ENCODE measurements around the gene CARD19.
"Not testable (repeated sequence)": the region's sequence is repeated elsewhere in the genome, so short reads cannot be mapped to it uniquely, and the experiment has no call there.

CARD19 gene

DNA sequence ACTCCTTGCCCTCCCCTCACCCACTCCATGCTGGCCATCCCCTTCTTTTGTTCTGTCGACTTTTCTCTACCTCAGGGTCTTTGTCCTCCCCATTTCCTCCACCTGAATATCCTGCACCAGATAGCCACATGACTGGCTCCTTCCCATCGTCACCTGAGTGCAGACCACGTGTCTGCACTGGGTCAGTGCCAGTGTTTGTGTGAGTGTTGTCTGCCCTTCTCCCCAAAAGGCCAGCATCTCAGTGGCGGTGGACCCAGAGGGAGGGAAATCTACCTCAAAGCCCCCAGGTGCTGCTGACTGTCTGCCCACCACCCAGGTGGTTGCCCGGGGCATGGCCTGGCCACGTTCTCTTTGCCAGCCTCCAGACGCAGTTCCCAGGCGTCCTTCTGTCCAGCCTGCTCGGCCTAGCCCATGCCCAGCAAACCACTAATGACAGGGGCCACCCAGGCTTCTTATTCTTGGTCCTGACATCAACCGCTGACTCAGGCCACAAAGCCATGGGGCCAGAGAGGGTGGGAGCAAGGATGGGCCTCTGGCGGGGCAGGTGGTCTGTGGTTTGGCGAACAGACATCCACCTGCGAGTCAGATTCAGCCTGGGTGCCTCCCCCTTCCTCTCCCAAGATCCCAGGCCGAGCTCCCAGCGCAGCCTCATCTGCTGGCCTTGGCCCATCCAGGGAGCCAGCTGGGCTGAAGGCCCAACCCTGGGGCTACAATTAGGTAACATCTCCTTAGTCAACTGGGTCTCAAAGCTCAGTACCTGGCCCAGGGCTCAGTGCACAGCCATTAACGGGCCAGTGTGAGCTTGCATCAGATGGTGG lies 43.6 kb downstream of the CARD19 start:
- H3K27ac Mint-ChIP-seq, result peak overlapping the region; percentile 81
- ATAC-seq (replicated peaks), result no peak
- DNase-seq, result no peak
- H3K4me3 Mint-ChIP-seq, result no peak overlapping the region
- H3K4me1 Mint-ChIP-seq, result peaks cover 47 to 78% of the 10 kb centered on the region in 2 donors
- peaks cover 0 to 4% of the 10 kb centered on the region in 2 donors for H3K27me3 Mint-ChIP-seq
- H3K36me3 Mint-ChIP-seq, result peaks cover 4 to 13% of the 10 kb centered on the region in 2 donors
- H3K9me3 Mint-ChIP-seq, result peaks cover 0 to 4% of the 10 kb centered on the region in 2 donors

DNA sequence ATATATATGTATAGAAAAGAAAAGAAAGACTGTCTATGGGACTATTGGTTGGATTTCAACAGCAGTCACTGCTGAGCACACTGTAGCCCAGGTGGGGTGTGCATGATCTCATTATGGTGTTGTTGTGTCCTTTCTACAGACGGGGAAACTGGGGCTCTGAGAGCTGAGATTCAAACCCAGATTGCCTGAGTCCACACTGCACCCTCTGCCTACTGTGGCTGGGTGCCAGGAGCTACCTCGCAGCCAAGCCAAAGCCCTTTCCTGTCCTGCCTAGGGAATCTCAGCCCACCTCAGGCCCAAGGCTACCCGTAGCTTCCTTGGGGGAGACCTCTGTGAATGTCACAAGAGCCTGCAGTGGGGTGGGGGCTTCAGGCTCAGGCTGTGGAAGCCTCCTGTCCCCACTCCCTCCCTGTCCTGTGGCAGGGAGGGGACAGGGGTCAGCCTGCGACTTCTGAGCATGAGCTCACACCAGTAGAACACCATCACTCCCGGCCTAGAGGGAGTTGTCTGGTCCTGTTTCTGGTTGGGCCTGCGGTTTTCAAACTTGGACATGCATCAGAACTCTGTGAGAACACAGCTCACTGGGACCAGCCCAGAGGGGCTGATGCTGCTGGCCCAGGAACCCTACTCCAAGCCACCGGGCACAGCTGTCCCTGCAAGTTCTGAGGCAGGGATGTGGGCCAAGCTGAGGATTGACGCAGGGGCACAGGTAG lies 45.9 kb downstream of the CARD19 start:
- Mint-ChIP-seq H3K9me3 (peaks cover 4 to 8% of the 10 kb centered on the region in 2 donors), H3K27me3 (peaks cover 0 to 4% of the 10 kb centered on the region in 2 donors), H3K27ac (no peak overlapping the region), H3K4me3 (no peak overlapping the region), H3K4me1 (peaks cover 37 to 68% of the 10 kb centered on the region in 2 donors), H3K36me3 (peaks cover 10 to 18% of the 10 kb centered on the region in 2 donors)
- DNase-seq, result no peak
- no peak for ATAC-seq (replicated peaks)

DNA sequence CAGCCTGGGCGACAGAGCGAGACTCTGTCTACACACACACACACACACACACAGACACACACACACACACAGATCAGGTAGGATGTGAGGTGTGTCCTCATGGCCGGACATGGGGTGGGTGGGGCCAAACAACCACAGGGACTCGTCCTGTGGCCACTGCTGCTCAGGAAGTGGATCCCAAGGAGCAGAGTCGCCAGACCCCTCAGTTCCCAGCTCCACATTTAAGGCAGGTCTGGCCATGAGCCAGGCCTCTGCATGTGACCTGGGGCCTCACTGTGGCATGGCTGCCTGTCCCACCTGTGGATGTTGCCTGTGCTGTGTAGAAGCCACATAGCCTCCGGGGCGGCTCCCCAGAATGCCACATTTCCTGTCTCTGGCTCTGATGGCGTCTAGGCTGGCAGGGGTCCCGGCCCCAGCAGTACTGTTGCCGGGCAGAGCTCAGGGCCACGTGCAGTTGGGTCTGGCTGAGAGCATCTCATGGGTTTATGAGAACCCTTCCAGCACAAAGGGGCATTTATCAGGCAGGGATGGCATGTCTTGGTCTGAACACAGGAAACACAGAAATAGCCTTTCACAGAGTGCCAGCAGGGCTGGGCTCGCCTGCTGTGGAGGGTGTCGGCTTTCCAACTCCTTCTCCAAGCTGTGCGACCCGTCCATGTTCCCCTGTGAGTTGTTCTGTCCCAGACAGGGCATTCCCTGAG lies 48.0 kb downstream of the CARD19 start:
- DNase-seq (no peak), ATAC-seq (replicated peaks) (peak; percentile 59 to 64)
- Mint-ChIP-seq H3K4me3 (no peak overlapping the region), H3K4me1 (peaks cover 20 to 53% of the 10 kb centered on the region in 2 donors), H3K27ac (peak overlapping the region; percentile 81), H3K9me3 (peaks cover 5% of the 10 kb centered on the region in 2 donors), H3K27me3 (peaks cover 0 to 4% of the 10 kb centered on the region in 2 donors), H3K36me3 (peaks cover 7 to 24% of the 10 kb centered on the region in 2 donors)

DNA sequence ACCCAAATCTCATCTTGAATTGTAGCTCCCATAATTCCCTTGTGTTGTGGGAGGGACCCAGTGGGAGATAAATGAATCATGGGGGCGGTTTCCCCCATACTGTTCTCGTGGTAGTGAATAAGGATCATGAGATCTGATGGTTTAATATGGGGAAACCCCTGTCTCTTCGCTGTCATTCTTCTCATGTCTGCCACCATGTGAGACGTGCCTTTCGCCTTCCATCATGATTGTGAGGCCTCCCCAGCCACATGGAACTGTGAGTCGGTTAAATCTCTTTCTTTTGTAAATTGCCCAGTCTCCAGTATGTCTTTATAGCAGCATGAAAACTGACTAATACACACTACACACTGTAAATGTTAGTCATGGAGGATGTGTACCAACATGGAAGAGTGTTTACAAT lies 50.7 kb downstream of the CARD19 start:
- not testable (repeated sequence) for H3K4me3 Mint-ChIP-seq, H3K9me3 Mint-ChIP-seq, DNase-seq, H3K27me3 Mint-ChIP-seq
- Mint-ChIP-seq H3K36me3 (peaks cover 7 to 19% of the 10 kb centered on the region in 2 donors), H3K27ac (peak overlapping the region; percentile 63), H3K4me1 (peaks cover 17 to 37% of the 10 kb centered on the region in 2 donors)
- peak in 1 of 2 donors; percentile 41 for ATAC-seq (replicated peaks)

DNA sequence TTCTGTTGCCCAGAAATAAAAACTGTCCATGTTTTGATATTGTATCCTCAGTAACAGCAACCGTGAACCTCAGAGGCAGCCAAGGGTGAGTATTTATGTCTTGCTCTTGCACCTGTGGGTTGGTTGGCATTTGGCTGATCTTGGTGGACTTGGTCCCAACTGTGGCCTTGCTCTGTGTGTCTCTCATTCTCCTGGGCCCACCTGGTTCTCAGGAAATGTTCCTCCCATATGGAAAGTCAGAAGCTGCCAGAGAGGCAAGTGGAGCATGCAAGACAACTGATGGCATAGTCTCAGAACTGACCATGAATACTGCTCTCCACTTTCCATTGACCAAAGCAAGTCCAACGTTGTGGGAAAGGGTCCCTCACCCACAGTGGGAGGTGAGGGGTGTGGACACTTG lies 51.6 kb downstream of the CARD19 start:
- Mint-ChIP-seq H3K27ac (no peak overlapping the region), H3K9me3 (peaks cover 5% of the 10 kb centered on the region in 2 donors), H3K36me3 (peaks cover 7 to 19% of the 10 kb centered on the region in 2 donors), H3K4me1 (peaks cover 17 to 37% of the 10 kb centered on the region in 2 donors), H3K27me3 (no peaks in the 10 kb centered on the region), H3K4me3 (no peak overlapping the region)
- DNase-seq, result no peak
- no peak for ATAC-seq (replicated peaks)

DNA sequence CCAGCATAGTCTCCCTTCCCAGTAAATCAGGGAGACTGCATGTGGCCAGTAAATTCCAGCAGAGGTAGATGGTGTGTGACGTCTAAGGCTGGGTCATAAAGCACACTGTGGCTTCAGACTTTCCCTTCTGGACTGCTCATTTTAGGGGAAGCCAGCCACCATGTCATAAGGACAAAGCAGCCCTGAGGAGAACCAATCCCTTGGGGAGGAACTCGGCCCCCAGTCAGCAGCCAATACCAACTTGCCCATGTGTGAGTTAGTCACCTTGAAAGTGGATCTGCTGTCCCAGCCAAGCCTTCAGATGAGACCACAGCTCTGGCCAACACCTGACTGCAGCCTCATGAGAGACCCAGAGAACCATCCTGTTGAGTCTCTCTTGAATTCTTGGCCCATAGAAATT lies 52.7 kb downstream of the CARD19 start:
- ATAC-seq (replicated peaks) (peak in 1 of 2 donors; percentile 24), DNase-seq (no peak)
- peaks cover 7 to 19% of the 10 kb centered on the region in 2 donors for H3K36me3 Mint-ChIP-seq
- H3K27me3 Mint-ChIP-seq, result no peaks in the 10 kb centered on the region
- peaks cover 17 to 31% of the 10 kb centered on the region in 2 donors for H3K4me1 Mint-ChIP-seq
- H3K4me3 Mint-ChIP-seq, result no peak overlapping the region
- H3K27ac Mint-ChIP-seq, result peak overlapping the region; percentile 51
- peaks cover 5% of the 10 kb centered on the region in 2 donors for H3K9me3 Mint-ChIP-seq

DNA sequence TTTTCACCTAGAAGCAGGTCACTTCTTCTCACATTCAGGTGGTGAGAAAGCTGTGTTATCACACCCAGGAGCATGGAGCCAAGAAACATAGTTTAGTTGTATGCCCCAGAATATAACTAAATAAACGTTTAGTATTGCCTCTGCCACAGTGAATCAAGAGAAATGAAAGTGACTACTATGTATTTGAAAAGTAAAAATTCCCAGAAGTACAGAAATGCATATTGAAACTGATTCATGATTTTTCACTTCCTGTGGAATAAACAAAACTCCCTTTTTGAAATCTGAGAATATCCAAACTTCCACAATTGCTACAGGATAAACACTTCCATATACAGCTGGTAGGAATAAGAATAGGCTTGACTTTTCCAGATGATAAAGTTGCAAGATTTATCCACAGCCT lies 53.3 kb downstream of the CARD19 start:
- Mint-ChIP-seq H3K4me1 (peaks cover 13 to 26% of the 10 kb centered on the region in 2 donors), H3K36me3 (peaks cover 7 to 19% of the 10 kb centered on the region in 2 donors), H3K27ac (no peak overlapping the region), H3K27me3 (no peaks in the 10 kb centered on the region), H3K4me3 (no peak overlapping the region), H3K9me3 (peaks cover 5% of the 10 kb centered on the region in 2 donors)
- DNase-seq (no peak), ATAC-seq (replicated peaks) (no peak)

DNA sequence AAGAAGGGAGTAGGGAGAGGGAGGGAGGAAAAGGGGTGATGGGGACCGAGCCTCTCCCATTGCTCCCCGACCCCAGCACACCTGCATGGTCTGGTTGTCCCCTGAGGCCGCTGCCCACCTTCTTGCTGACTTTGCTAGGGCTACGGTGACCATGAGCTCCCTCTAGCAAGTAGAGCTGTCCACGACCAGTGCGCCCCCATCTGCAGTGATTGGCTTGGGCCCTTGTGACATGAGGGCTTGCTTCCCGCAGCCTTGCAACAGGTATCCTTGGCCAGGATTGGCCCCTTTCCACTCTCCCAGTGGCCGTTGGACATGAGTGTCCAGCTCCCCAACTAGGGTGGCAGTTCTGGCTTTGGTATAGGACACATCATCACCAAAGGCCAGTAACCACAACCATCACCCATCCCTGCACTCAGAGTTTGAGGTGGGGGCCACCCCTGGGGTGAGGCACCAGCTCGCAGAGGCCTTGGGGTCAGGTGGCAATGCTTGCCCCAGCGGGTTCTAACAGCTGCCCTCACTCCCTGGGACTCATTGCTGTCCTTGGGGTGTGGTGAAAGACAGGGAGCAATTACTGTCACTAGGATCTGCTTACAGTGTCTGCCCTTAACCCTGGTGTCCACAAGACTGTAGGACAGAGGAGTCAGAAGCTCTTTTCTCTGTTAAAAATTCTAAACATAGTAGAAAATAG lies 55.2 kb downstream of the CARD19 start:
- no peaks in the 10 kb centered on the region for H3K27me3 Mint-ChIP-seq
- ATAC-seq (replicated peaks), result no peak
- H3K9me3 Mint-ChIP-seq, result peaks cover 5% of the 10 kb centered on the region in 2 donors
- no peak overlapping the region for H3K27ac Mint-ChIP-seq
- peaks cover 11 to 21% of the 10 kb centered on the region in 2 donors for H3K4me1 Mint-ChIP-seq
- DNase-seq, result no peak
- H3K4me3 Mint-ChIP-seq, result no peak overlapping the region
- peaks cover 3 to 16% of the 10 kb centered on the region in 2 donors for H3K36me3 Mint-ChIP-seq

DNA sequence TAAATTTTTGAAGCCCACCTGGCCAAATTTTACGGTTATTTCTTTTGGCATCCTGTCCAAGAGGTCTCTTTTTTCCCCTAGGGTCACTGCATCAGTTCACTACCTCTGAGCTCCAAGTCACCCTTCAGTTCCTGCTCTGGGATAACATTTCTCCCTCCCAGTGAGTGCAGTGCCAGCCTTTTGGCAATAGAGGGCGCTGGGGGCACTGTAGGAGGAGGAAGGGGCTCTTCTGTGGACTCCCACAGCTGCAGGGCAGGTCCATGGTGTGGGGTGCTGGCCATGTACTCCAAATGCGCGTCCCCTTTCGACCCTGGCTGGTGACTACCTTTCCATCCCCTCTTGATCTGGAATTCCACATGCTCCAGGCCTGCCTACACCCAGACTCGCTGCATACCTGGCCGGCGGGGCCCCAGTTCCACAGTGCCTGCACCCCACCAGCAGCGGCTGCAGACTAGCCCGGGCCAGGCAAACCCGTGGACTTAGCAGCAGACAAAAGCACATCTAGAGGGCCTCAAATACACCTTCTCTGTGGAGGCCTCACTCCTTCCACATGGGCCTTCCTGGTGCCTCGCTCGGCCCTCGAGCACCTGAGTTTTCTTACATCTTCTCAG lies 58.4 kb downstream of the CARD19 start:
- Mint-ChIP-seq H3K4me1 (peaks cover 6 to 11% of the 10 kb centered on the region in 2 donors), H3K27ac (no peak overlapping the region), H3K27me3 (no peaks in the 10 kb centered on the region), H3K36me3 (no peaks in the 10 kb centered on the region), H3K4me3 (no peak overlapping the region), H3K9me3 (no peaks in the 10 kb centered on the region)
- ATAC-seq (replicated peaks), result peak; percentile 28 to 49
- DNase-seq, result no peak

DNA sequence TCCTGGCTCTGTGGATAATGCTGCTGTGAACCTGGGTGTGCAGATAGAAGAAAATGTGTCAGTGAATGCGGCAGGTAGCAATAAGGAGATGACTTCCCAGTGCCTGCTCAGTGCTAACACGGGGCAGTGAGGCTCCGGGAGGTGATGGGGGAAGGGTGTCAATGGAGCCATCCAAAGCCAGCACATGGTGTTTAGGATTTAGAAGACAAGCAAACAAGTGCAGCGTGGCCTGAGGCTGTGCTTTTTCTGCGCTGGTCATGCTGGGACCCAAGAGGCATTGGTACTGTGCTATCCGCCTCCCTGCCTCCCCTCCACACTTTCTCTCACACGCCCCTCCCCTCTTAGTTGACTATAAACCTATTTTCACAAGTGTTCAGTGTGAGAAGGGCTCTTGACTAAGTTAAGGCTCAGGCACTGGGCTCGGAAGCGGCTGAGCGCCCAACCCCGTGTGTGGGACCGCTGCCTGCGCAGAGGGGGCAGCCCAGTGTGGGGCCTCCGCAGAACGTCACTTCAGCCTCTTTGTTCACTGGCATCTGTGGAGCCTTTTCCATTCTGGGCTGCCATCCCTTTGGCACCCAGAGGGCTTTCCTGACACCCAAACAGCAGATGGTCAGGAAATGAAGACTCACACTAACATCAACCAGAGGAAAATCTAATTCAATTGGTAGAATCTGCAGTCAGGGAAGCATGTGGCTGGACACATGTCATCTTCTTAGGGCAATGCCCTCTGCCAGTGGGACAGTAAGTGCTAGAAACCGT lies 59.9 kb downstream of the CARD19 start:
- Mint-ChIP-seq H3K4me1 (peaks cover 6 to 18% of the 10 kb centered on the region in 2 donors), H3K36me3 (no peaks in the 10 kb centered on the region), H3K4me3 (no peak overlapping the region), H3K9me3 (no peaks in the 10 kb centered on the region), H3K27me3 (no peaks in the 10 kb centered on the region), H3K27ac (peak overlapping the region; percentile 25)
- no peak for DNase-seq
- ATAC-seq (replicated peaks), result no peak

DNA sequence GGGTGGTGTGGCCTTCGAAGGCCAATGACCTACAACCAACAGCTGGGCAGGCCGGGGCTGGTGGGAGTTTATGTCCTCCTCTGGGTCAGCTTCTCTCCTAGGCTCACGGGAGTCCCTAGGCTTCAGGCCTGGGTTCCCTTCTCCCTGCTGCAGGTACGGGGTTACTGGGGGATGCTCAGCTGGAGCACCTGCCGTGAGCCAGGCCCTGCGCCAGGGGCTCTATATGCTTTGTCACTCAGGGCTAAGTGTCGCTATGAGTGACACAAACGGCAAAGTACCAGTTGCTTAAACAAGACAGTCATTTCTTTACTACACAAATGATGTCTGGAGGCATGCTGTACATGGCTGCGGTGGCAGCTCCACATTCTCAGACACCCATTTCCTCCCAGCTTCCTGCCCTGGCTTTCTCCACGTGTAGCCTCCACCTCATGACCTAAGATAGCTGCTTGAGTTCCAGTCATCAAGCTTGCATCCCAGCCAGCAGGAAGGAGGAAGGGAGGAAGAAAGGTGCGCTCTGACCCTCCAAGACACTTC lies 60.5 kb downstream of the CARD19 start:
- Mint-ChIP-seq H3K27ac (peak overlapping the region; percentile 51), H3K9me3 (no peaks in the 10 kb centered on the region), H3K4me3 (no peak overlapping the region), H3K4me1 (peaks cover 6 to 18% of the 10 kb centered on the region in 2 donors), H3K27me3 (no peaks in the 10 kb centered on the region), H3K36me3 (no peaks in the 10 kb centered on the region)
- DNase-seq (no peak), ATAC-seq (replicated peaks) (peak in 1 of 2 donors; percentile 52)

DNA sequence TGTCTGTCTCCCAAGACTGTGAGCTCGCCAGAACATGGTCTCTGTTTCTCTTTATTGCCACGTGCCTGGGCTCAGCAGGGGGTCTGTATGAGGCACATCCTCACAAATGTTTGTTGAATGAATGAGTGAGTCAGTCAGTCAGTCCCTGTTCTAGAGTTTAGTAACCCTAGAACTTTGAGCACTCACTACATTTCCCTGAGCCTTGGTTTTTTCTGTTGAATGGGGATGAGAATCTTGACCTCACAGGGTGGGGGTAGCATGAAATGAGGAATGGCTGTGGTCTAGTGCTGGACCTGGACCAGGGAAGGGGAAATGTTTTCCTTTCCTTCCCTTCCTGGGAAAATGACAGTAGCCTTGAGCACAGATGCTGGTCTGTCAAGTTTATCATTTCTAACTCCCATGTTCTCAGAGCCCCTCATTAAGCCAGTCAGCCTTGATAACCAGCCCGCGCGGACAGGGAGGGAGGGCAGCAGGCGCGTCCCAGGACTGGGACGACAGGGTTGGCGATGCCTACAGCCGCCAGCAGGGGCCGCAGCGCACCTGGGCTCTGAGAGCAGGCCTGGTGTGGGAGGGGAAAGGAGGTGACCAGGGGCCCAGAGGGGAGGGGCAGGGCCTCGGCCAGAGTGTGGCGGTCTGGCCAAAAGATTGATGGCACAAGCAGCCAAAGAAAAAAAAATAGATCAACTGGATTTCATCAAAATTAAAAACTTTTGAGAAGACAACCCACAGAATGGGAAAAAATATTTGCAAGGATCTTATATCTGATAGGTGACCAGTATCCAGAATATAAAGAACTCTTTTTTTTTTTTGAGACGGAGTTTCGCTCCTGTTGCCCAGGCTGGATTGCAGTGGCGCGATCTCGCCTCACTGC lies 63.8 kb downstream of the CARD19 start:
- ATAC-seq (replicated peaks) (peak; percentile 96 to 98), DNase-seq (peak; percentile 69)
- Mint-ChIP-seq H3K27ac (no peak overlapping the region), H3K4me3 (no peak overlapping the region), H3K9me3 (no peaks in the 10 kb centered on the region), H3K4me1 (peaks cover 6 to 13% of the 10 kb centered on the region in 2 donors), H3K36me3 (no peaks in the 10 kb centered on the region), H3K27me3 (no peaks in the 10 kb centered on the region)
